Activated CD4-positive, alpha-beta T cell treated with anti-CD3 and anti-CD28 coated beads, Interleukin-10, Interleukin-2, amounts not matched to agents 100 ng/mL and 50 ng/mL, durations not matched to agents 16 hours and 8 hours (primary cell): Measurements from ENCODE around the gene FST.

Source experiments
- DNase-seq: peaks from one replicate; pipeline ENCODE4 v3.0.0-alpha.2; 2020

Gene FST

DNA sequence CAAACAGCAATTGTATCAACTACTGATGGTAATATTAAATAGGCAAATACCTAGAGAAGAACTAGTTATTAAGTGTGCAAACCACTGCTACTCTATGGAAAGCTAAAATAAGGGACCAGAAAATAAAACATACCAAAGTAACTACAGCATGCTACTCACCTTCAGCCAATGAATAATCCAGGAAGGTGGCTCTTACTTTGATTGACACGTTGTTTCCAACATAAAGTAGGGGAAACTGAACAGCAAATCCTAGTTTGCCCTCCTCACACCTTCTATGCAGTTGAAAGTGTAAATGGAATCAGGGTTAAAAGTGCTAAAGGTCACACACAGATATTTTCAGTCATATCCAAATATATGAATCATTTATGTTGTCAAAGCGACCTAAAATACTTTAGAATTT is 5.1 kb upstream of the FST start:
- DNase-seq, result no peak

DNA sequence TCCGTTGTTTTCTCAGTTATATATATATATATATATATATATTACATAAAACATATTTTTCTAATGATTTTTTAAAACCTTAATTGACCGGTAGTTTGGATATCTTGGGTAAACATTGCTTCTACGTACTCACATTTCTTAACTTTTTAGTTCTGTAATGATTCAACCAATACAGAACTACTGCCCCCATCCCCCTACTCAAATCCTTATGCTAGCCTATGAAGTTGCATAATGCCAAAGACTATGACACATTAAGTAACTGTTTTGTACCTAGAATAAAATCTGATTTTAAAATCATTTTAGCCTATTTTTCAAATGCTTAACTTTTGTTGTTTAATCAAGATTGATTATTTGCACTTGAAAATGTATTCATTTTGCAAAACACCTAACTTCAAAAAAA is 4.4 kb upstream of the FST start:
- DNase-seq, result no peak

DNA sequence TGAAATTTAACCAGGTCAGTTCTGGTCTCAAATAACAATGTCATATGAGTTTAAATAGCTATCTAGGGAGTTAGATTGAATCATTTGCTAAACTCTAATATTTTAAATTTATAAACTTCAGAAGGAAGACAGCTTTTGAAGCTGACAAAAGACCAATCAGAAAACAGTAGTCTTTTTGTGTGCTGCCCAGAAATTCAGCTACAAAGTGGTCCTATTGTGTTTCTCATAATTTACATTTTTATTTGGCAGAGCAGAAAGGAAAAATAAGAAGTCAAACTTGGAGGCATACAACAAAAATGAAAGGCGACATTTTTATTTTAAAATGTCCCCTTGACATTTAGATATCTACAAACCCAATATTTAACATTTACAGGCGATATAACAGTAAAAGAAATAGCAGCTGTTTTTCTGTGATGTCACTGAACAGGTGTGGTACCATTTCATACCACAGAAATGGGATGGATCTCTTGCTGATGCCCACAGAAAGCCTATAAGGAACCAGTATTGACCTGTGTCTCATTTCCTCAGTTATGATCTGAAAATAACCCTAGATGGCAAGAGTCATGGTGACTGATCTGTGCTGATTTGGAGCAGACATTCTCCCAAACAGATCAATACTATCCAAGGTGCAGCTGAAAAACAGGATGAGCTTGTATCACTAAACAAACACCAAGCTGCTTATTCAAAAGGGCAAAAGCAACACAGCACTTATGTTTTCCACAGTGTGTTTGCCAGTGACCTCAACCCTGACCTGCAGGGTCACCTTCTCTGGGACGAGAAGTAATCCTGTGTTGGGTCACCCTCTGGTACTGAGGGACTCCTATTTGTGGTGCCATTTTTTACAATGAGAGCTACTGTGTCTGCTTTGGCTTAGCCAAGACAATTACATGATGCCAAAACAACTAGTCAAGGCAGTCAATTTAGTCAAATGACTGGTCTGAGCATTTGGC is 3.6 kb upstream of the FST start:
- no peak for DNase-seq

DNA sequence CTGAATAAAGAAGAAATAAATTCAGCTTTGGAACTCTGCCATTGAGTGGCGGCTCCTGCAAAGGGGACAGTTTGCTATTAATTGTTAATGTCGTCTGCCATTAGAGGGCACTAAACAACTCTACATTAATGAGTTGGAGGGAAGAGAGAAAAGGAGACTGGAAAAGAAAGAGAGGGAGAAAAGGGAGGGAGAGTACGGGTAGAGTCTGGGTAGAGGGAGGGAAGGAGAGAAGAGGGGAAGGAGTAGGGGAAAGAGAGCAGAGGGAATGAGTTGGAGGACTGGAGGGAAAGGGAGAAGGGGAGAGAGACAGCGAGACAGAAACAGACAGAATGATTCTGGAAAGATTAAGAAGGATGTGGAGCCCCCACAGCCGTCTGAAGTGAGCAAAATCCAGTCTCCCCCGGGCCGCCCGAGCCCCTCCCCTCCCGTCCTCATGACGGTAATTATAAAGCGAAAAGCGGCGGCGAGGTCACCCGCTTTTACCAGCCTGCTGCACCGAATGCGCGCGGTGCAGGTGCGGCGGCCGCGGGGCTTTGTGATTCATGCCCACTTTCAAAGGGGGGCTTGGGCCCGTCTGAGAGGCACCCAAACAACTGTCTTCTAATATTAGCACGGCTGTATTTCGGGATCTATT is 1.9 kb upstream of the FST start:
- DNase-seq, result peak; percentile 39

DNA sequence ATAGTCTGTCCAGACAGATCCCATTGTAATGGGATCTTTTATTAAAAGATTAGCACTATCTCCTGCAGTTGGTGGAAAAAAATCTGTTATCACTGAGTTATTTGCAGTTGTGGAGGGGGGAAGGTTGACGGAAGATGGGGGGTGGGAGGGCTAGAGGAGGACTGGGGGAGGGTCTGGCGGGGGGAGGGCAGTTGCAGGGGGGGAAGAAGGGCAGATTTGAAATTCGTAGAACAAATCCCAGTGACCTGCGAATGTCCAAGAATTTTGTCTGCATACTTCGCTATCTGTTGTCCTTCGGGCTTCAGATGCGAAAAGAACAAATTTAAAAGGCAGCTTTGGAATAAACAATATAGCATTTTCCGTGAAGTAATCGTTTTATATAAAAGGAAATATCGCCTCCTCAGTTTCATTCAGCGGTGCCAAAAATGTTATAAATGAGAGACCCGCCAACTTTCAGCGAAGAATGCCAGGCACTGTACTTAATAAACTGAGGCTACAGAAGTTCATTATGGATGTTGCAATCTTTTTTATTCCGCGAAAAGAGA is 1.3 kb upstream of the FST start:
- no peak for DNase-seq

DNA sequence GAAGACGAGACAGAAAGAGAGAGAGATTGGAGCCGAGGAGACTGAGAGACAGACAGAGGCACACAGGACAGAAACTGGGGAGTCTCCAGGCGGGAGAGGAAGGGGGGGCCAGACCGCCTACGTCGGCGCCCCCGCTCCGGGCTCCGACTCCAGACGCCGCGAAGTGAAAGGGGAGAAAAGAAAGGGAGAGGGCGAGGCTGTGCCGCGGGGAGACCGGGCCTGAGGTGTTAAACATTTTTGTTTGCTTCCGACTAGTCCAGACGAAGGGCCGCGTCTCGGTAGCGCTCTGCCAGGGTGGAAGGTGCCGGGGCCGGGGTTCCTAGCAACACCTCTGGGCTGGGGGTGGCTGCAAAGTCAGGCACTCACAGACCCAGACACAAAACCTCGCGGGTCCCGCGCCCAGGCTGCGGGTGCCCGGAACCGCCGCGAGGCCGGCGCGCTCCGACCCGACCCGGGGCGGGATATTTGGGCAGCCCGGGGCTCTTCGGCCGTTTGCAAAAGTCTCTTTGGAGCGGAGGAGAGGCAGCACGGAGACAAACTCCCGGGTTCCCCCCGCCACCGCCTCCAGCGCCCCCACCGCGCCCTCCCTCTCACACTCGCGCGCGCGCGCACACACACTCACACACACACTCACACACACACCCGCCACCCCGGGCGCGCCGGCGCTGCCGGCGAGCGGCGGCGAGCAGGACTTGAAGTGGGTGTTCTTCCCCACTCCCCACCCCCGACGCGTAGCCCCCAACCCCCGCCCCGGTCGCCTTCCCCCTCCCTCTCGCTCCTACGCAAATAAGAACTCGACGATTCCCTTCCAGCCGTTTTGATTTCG is 626 bp upstream of the FST start:
- DNase-seq, result peak; percentile 22

DNA sequence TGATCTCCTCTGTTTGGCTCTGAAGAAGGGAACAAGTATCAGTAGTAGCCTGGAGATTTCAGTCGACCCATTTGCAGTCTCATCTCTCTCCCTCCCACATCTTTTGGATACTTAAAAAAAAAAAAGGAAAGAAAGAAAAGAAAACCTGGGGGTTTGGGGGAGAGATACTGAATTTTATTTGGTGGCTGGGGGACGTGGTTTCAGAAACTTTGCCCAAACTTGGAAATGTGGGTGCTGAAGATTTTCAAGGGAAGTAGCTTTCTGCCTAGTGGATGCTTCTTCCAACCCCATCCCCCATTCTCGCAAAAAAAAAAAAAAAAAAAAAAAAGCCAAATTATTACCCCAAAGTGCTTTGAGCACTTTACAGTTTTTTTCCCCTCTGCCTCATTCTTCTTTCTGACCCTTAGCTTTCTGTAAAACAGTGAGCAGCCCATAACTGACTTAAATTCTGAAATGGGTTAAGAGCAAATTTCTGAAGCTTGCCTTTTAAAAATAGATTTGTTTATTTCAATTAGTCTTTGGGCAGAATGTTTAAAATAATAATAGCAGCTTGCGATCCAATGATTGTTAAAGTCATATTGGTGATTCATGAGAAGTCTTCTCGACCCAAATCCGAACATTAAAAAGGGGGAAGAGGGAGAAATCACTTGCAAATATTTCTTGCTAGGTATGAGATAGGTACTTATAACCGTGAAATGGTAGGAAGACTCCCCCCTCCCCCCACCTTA is 894 bp downstream of the FST start:
- no peak for DNase-seq

DNA sequence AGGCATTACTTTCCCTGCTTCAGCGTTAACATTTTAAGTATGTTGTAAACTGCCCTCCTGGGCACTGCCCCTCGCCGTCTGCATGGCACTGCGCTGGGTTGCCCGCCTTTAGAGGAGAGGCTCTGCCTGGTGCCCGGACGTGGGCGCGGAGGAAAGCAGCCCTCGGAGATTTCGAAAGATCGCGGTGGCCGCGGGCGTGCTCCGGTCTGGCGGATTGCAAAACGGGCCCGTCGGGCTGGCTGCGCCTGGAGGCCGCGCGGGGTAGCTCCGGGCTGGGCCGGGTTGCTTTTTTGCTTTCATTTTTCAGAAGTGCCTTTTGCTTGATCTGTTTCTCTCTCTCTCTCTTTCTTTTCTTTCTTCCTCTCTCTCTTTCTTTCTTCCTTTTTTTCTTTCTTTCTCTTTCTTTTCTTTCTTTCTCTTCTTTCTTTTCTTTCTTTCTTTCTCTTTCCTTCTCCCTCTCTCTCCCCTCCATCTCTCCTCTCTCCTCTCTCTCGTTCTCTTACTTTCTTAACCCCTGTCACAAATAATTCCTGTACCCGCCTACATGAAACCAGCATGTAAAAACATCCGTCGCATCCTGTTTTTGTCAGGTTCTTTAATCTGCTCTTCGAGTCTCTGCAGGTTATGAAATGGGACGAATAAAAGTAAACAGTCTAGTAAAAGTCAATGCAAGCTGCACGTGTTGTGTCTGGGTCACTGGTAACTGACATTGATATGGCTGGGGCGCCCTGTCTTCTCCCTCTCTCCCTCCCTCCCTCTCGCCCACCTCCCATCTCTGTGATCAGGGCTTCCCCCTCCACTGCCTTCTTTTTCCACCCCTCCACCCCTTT is 1.7 kb downstream of the FST start:
- peak; percentile 72 for DNase-seq

DNA sequence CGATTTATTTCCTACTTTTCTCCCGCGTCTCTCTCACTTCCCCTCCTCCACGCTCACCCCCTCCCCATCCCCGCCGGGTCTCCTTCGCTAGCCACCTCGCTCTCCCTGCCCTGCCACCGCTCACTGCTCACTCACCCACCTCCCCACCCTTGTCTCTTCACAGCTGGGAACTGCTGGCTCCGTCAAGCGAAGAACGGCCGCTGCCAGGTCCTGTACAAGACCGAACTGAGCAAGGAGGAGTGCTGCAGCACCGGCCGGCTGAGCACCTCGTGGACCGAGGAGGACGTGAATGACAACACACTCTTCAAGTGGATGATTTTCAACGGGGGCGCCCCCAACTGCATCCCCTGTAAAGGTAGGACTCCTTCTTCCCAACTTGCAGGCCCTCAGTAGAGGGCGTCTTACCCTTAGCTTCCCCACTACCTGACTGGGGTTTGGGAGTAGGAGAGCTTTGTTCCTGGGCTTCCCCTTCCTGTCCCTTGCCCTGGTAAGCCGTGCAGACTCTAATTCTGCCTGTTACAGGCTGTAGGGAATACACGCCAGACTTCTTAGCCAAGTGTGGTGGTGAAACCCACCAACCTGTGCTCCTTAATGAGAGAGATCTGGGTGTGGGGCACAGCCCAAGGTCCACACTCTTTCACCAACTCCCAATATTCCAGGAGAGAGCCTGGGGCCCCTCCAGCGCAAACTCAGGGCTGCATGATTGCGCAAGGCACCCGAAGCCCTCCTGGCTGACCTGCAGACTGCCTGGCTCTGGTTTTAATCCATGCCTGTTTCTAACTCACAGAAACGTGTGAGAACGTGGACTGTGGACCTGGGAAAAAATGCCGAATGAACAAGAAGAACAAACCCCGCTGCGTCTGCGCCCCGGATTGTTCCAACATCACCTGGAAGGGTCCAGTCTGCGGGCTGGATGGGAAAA is 2.5 kb downstream of the FST start:
- DNase-seq, result peak; percentile 11

DNA sequence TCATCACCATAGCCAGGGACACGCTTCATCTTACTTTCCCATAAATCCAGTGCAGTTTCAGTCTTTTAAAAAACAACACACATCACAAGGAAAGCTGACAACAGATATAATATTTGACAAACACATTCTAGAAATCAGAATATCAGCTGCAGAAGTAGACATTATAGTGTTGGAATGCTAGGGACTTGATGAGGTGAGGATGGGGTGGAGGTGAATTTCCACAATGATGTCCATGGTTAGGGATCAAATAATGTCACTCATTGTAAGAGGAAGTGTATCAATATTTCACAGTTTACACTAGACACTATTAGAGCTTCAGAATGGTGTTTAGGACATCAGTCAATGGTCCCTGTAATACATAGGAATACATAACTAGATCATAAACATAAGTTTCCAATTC is 7.0 kb downstream of the FST start:
- no peak for DNase-seq

DNA sequence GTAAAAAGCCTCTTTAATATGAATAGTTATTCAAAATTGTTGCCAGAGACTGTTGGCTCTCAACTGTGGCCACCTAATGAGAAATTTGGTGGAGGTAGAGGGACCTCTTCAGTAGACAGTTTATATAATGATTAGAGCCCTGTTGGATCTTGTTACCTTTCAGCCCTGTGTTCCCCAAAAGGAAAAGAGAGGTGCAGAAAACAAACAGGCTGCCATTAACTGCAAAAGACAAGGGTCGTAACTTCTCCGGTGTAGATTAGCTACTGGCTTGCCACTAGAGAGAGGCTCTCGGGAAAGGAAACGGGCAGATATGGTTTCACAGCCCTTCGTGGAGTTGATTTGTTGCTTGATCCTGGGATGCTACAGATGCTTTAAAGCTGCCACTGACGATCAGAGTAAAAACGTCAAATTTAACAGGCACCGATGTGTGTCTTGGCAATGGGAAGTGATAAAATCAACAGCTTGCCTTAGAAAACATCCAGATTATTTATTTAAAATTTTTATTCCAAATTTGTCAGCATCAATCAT is 7.8 kb downstream of the FST start:
- no peak for DNase-seq

DNA sequence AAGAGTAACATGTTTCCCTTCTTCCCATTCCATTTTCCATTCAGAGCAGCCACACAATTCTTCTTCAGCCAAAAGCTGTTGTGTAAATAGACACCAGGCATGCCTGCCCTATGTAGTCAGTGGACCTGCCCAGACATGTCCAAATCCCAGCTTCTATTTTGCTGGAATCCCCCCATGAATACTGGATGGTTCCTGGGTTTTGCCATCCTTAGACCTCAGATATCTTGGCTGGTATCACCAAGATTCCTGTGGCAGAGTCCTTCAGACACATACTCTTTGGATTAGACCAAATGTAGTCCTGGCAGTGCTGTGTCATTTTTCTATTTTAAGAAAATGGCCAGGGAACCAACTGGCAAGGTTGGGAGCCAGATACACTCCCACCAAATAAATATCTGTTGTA is 10.3 kb downstream of the FST start:
- no peak for DNase-seq

DNA sequence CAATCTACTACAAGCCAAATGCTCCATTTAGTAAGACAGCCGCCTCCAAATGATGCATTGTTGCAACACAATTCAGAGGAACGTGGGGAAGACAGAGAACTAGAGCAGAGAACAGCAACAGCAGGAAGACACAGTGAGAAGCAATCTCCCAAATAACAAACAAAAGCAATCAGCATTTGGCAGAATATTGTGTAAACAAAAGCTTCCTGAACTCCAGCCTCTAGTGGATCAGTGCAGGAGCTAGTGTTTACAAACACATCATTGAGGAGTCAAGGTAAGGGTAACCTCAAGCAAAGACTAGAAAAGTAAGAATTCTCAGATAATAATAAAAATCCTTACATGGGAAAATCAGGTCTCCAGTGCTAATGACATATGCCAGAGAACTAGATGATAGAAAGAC is 20.6 kb downstream of the FST start:
- no peak for DNase-seq

DNA sequence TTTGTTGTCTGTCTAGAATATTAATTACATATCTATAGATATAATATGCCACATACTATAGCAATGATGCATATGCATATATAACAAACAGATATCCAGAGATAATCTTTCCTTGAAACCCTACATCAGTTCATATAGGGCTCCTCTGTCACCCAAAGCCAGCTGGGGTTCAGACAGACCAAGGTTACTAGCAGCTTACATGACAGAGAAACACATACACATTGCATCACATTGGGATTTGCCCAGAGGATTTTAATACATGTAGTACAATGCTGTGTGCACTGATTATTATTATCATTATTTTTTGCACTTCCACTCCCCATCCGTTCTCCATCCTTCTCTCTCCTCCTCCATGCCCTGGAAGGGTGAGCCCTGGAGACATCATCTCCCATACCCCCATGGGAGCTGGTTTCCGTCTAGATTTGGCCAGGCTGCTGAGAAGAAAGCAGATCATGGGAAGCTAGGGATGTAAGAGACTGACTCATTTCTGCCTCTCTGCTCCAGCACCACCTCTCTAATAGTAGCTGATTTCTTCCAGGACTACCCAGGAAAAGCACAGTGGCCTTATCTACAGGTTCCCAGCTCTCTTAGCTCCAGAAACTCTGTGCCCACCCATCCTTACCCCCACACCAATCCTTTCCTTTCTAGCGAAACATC is 23.3 kb downstream of the FST start:
- DNase-seq, result no peak

DNA sequence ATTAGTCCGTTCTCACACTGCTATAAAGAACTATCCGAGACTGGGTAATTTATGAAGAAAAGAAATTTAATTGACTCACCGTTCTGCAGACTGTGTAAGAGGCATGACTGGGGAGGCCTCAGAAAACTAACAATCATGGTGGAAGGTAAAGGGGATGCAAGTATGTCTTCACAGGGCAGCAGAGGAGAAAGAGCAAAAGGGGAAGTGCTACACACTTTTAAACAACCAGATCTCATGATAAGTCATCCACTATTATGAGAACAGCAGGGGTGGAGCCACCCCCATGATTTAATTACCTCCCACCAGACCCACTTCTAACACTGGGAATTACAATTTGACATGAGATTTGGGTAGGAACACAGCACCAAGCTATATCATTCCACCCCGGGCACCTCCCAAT is 26.6 kb downstream of the FST start:
- DNase-seq, result no peak

DNA sequence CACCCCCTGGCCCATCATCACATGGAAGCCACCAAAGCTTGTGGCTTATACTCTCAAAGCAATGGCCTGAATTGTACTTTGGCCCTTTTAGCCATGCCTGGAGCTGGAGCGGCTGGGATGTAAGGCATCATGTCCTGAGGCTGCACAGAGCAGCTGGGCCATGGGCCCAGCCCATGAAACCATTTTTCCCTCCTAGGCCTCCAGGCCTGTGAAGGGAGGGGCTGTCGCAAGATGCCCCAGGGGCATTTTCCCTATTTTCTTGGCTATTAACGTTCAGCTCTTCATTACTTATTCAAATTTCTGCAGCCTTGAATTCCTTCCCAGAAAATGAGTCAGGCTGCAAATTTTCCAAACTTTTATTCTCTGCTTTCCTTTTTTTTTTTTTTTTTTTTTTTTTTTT is 27.7 kb downstream of the FST start:
- DNase-seq, result no peak

DNA sequence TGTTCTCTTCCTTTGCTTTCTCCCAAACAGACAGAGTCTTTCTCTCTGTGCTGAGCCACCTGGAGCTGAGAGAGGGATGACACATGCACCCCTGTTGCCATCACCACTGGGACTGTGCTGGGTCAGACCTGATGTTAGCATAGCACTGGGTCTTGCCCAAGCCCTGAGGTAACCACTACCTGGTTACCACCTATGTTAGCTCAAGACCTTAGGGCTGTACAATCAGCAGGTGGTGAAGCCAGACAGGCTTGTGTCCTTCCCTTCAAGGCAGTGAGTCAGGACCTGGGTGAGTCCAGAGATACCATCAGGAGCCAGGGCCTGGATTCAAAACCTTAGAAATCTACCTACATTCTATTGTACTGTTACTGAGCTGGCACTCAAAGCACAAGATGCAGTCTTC is 32.1 kb downstream of the FST start:
- DNase-seq, result no peak

DNA sequence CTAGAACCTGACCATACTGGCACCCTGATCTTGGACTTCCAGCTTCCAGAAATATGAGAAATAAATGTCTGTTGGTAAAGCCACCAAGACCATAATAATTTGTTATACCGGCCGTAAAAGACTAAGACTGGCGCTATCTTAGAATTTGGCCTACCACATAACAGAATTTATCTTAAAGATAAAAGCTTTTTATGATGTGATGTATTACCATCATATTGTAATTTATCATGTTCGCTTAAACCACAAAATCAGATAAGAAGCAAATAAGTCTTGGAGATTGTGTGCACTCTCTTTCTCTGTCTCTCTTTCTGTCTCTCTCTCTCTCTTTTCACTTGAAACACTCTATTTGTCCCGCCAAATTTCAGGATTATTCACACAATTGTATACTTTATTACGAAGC is 35.6 kb downstream of the FST start:
- DNase-seq, result no peak

DNA sequence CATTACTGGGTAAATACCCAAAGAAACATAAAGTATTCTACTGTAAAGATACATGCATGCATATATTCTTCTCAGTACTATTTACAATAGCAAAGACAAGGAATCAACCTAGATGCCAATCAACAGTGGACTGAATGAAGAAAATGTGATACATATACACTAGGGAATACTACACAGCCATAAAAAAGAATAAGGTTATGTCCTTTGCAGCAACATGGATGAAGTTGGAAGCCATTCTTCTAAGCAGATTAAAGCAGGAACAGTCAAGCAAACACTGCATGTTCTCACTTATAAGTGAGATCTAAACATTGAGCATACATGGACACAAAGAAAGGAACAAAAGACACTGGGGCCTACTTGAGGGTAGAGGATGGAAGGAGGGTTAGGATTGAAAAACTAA is 40.4 kb downstream of the FST start:
- DNase-seq, result no peak
